IMR-90 (cell line): ENCODE measurements around the gene KRTAP9-3. TPM values are rescaled to one million over a fixed set of nuclear protein-coding genes. Genes with fewer than 3 reads are reported as not detected.

ENCODE experiments used
- ATAC-seq: fragments of 200-7000 bp; cut with Tn5 transposase; 2 replicates; pipeline ENCODE4 v1.9.1; 2020; ENCODE audit warnings: low read depth, mild to moderate bottlenecking, moderate library complexity
- BruUV-seq: library from RNA; stranded (reverse); fragments of 400-500 nt; replicated peaks from 2 replicates; lab custom pipeline; 2021; lab: Mats Ljungman, UMichigan
- CTCF ChIA-PET: fragments of 300-600 bp; formaldehyde crosslinking; extraction: SDS; loops from one replicate; lab custom pipeline; 2021; ENCODE audit warnings: antibody characterized with exemption; lab: Yijun Ruan, JAX
- POLR2A ChIA-PET: fragments of 300-600 bp; sonication (Branson Sonifier 250); formaldehyde crosslinking; loops from one replicate; lab custom pipeline; 2022; ENCODE audit warnings: antibody characterized with exemption; ENCODE audit not compliant: unreplicated experiment; lab: Charles Lee
- DNase-seq: peaks from one replicate; pipeline ENCODE4 v3.0.0; 2013
- H2AFZ ChIP-seq: replicated peaks from 2 replicates; pipeline ENCODE3; 2013; ENCODE audit warnings: low read length, mild to moderate bottlenecking; ENCODE audit not compliant: poor library complexity
- H2AK5ac ChIP-seq: 2 replicates; pipeline ENCODE4 v1.6.1; 2013; ENCODE audit warnings: low read depth, low read length, inconsistent platforms
- H2AK9ac ChIP-seq: replicated peaks from 2 replicates; pipeline ENCODE3; 2013; ENCODE audit warnings: mild to moderate bottlenecking, low read depth, low read length, moderate library complexity; ENCODE audit not compliant: poor library complexity
- H2BK120ac ChIP-seq: 2 replicates; pipeline ENCODE4 v1.6.1; 2013; ENCODE audit warnings: low read depth, low read length, inconsistent platforms
- H2BK15ac ChIP-seq: 3 replicates; pipeline ENCODE4 v1.6.1; 2013; ENCODE audit warnings: low read depth, low read length, inconsistent platforms
- H2BK20ac ChIP-seq: 2 replicates; pipeline ENCODE4 v1.6.1; 2013; ENCODE audit warnings: low read depth, mild to moderate bottlenecking, inconsistent platforms, low read length, moderate library complexity
- H2BK5ac ChIP-seq: 2 replicates; pipeline ENCODE4 v1.6.1; 2013; ENCODE audit warnings: mild to moderate bottlenecking, low read depth, low read length, inconsistent platforms; ENCODE audit not compliant: poor library complexity, severe bottlenecking
- H3K14ac ChIP-seq: replicated peaks from 2 replicates; pipeline ENCODE4 v1.6.1; 2013; ENCODE audit warnings: low read depth, low read length, inconsistent platforms
- H3K18ac ChIP-seq: 2 replicates; pipeline ENCODE4 v1.6.1; 2013; ENCODE audit warnings: low read depth, low read length, control low read depth
- H3K23ac ChIP-seq: 2 replicates; pipeline ENCODE4 v1.6.1; 2013; ENCODE audit warnings: low read depth, low read length, inconsistent platforms
- H3K27ac ChIP-seq: 2 replicates; pipeline ENCODE4 v1.5.1; 2013; ENCODE audit warnings: mild to moderate bottlenecking, control low read depth, low read length; ENCODE audit not compliant: insufficient read depth
- H3K27me3 ChIP-seq: 2 replicates; pipeline ENCODE4 v1.6.1; 2013; ENCODE audit warnings: low read length; ENCODE audit not compliant: control insufficient read depth, insufficient read depth
- H3K36me3 ChIP-seq: 2 replicates; pipeline ENCODE4 v1.6.1; 2013; ENCODE audit warnings: low read length, mixed read lengths; ENCODE audit not compliant: control insufficient read depth, insufficient read depth
- H3K4ac ChIP-seq: 2 replicates; pipeline ENCODE4 v1.6.1; 2013; ENCODE audit warnings: low read depth, low read length, inconsistent platforms
- H3K4me1 ChIP-seq: 2 replicates; pipeline ENCODE4 v1.6.1; 2013; ENCODE audit warnings: low read length, mixed read lengths; ENCODE audit not compliant: control insufficient read depth, insufficient read depth
- H3K4me2 ChIP-seq: 2 replicates; pipeline ENCODE4 v1.6.1; 2013; ENCODE audit warnings: low read depth, mild to moderate bottlenecking, control low read depth, low read length, moderate library complexity
- H3K4me3 ChIP-seq: 2 replicates; pipeline ENCODE4 v1.5.1; 2013; ENCODE audit warnings: low read depth, mild to moderate bottlenecking, control low read depth, low read length, moderate library complexity; ENCODE audit not compliant: insufficient read depth
- H3K56ac ChIP-seq: 2 replicates; pipeline ENCODE4 v1.6.1; 2013; ENCODE audit warnings: low read length, inconsistent platforms; ENCODE audit not compliant: insufficient read depth; ENCODE audit errors: extremely low read depth
- H3K79me1 ChIP-seq, 2 experiments: 2 replicates each; pipeline ENCODE4 v1.6.1; 2013; ENCODE audit warnings: low read length in 2 of 2, inconsistent platforms in 1 of 2, low read depth in 1 of 2
- H3K9ac ChIP-seq: 2 replicates; pipeline ENCODE4 v1.6.1; 2013; ENCODE audit warnings: low read depth, low read length, control low read depth
- H3K9me1 ChIP-seq: 2 replicates; pipeline ENCODE4 v1.6.1; 2013; ENCODE audit warnings: low read length, inconsistent platforms; ENCODE audit not compliant: insufficient read depth
- H3K9me3 ChIP-seq: 2 replicates; pipeline ENCODE4 v1.6.1; 2013; ENCODE audit warnings: low read length; ENCODE audit not compliant: control insufficient read depth, insufficient read depth
- H4K20me1 ChIP-seq: 2 replicates; pipeline ENCODE4 v1.6.1; 2013; ENCODE audit warnings: low read length, inconsistent platforms; ENCODE audit not compliant: insufficient read depth
- H4K5ac ChIP-seq: 2 replicates; pipeline ENCODE4 v1.6.1; 2013; ENCODE audit warnings: mild to moderate bottlenecking, low read depth, low read length, control low read depth
- H4K8ac ChIP-seq, 2 experiments: 2 replicates each; pipeline ENCODE4 v1.6.1; 2013; ENCODE audit warnings: low read depth in 2 of 2, low read length in 2 of 2, control low read depth in 1 of 2, inconsistent platforms in 1 of 2
- H4K91ac ChIP-seq: 2 replicates; pipeline ENCODE4 v1.6.1; 2013; ENCODE audit warnings: low read depth, low read length, inconsistent platforms; ENCODE audit not compliant: insufficient read depth
- CEBPB ChIP-seq: IDR thresholded peaks from 2 replicates; pipeline ENCODE4 v1.6.1; 2012; ENCODE audit warnings: low read depth, low read length, improper control_type of control experiment
- FOS ChIP-seq: fragments of 150-350 bp; IDR thresholded peaks from 2 replicates; pipeline ENCODE4 v1.6.1; 2016; ENCODE audit warnings: low read depth, low read length
- NFE2L2 ChIP-seq: fragments of 150-350 bp; IDR thresholded peaks from 2 replicates; pipeline ENCODE4 v1.6.1; 2016; ENCODE audit warnings: low read depth, mild to moderate bottlenecking, low read length
- WGBS, 2 experiments: methylation state at CpG; one replicate each; pipeline versions ENCODE4 v1.1.5 to v1.1.7; 2013; ENCODE audit warnings: missing lambda C conversion rate in 2 of 2; ENCODE audit not compliant: insufficient read length in 1 of 2; ENCODE audit errors: extremely low coverage in 2 of 2; 5-methylcytosine and 5-hydroxymethylcytosine counted together
- dilution Hi-C: fragments of 300-500 bp; cut with HindIII; formaldehyde crosslinking; loops from one replicate; pipeline ENCODE4 v1.14.3; 2018; ENCODE audit warnings: low sequenced_read_pairs; ENCODE audit not compliant: unreplicated experiment
- in situ Hi-C: fragments of 300-500 bp; cut with MboI; formaldehyde crosslinking; loops from 3 replicates; pipeline ENCODE4 v1.14.3; 2019; ENCODE audit warnings: low sequenced_read_pairs, inconsistent platforms, mixed read lengths
- intact Hi-C: fragments of 100-400 bp; cut with micrococcal nuclease; formaldehyde crosslinking; loops from 2 replicates; pipeline ENCODE4 v1.10.0; 2022
- polyA plus RNA-seq, 3 experiments: library from polyadenylated mRNA; depleted of rRNA; stranded (reverse); fragments of >200 nt; gene quantifications; 2 replicates each; pipeline ENCODE4 v1.2.3, GENCODE V29; 2012; ENCODE audit warnings: low replicate concordance in 1 of 3
- total RNA-seq: library from RNA; depleted of rRNA; stranded (reverse); fragments of >200 nt; gene quantifications from 2 replicates; pipeline ENCODE4 v1.2.3, GENCODE V29; 2012

The KRTAP9-3 gene
- total and polyA plus RNA-seq, 2 of the 4 experiments (the other 2 are of a cell fraction): not detected

- peak; percentile 67; the same call in 1 of the 2 replicates for TF ChIP-seq NFE2L2
- TF ChIP-seq CEBPB: no peak
- 0 out of 2 replicates have a peak, but pooled peaks have one; percentile 19 for TF ChIP-seq FOS
- H3K9me1 ChIP-seq: peaks cover 7% of the 10 kb centered on the region; the same call in 1 of the 2 replicates
- no peak overlapping the region for H2AFZ ChIP-seq
- ChIA-PET CTCF (interaction anchor here (1.2 kb wide), 1 partner anchor 337 kb away, joined by 3 read pairs; no protein-coding TSS in a partner anchor), POLR2A (no interaction called here)
- H3K27ac ChIP-seq: no peak overlapping the region
- no peak overlapping the region for H2AK9ac ChIP-seq
- H2BK15ac ChIP-seq: no peak overlapping the region
- no peak overlapping the region for H3K4ac ChIP-seq
- no peaks in the 10 kb centered on the region for H3K9me3 ChIP-seq
- BruUV-seq: no TSS peak
- H2BK5ac ChIP-seq: no peak overlapping the region
- no peak overlapping the region for H4K5ac ChIP-seq
- no peaks in the 10 kb centered on the region for H3K79me1 ChIP-seq
- no peak overlapping the region for H2BK20ac ChIP-seq
- dilution Hi-C loops (no loop called here), intact Hi-C loops (no loop called here), in situ Hi-C loops (no loop called here)
- H4K8ac ChIP-seq: no peak overlapping the region
- H3K9ac ChIP-seq: no peak overlapping the region
- H3K4me3 ChIP-seq: no peak overlapping the region
- no peaks in the 10 kb centered on the region for H3K4me1 ChIP-seq
- H3K18ac ChIP-seq: no peak overlapping the region
- H3K23ac ChIP-seq: no peak overlapping the region
- no peak overlapping the region for H3K4me2 ChIP-seq
- H2AK5ac ChIP-seq: no peak overlapping the region
- no peak overlapping the region for H2BK120ac ChIP-seq
- H3K14ac ChIP-seq: no peak overlapping the region
- no peaks in the 10 kb centered on the region for H4K20me1 ChIP-seq
- 11% methylated on average over 1 of the region's 1 CpG; no CpG with 5 or more reads in 1 of the 2 experiments for WGBS, 2 experiments
- peaks cover 4% of the 10 kb centered on the region; the same call in 1 of the 2 replicates for H3K27me3 ChIP-seq
- no peak overlapping the region for H3K56ac ChIP-seq
- H4K91ac ChIP-seq: no peak overlapping the region
- DNase-seq (peak; percentile 73), ATAC-seq (no peak)
- no peaks in the 10 kb centered on the region for H3K36me3 ChIP-seq
These were observed 20.3 kb upstream of the KRTAP9-3 start for GRCh38 chr17:41211845-41212466.
